Glutamatergic neuron (in vitro differentiated cells): ENCODE measurements around the gene MACROD2. TPM values are rescaled to one million over a fixed set of nuclear protein-coding genes. Genes with fewer than 3 reads are reported as not detected.

ENCODE experiments used
- DNase-seq: peaks from one replicate; pipeline ENCODE4 v3.0.0; 2022
- H3K27ac Mint-ChIP-seq: one replicate; pipeline ENCODE4 v1.8.0; 2020; ENCODE audit warnings: mild to moderate bottlenecking, mixed read lengths, inconsistent platforms; ENCODE audit not compliant: unreplicated experiment
- H3K27me3 Mint-ChIP-seq: one replicate; pipeline ENCODE4 v1.8.0; 2020; ENCODE audit warnings: mild to moderate bottlenecking, moderate library complexity, mixed read lengths, inconsistent platforms; ENCODE audit not compliant: unreplicated experiment
- H3K36me3 Mint-ChIP-seq: one replicate; pipeline ENCODE4 v1.8.0; 2020; ENCODE audit warnings: mild to moderate bottlenecking, mixed read lengths, inconsistent platforms; ENCODE audit not compliant: unreplicated experiment
- H3K4me1 Mint-ChIP-seq: one replicate; pipeline ENCODE4 v1.8.0; 2020; ENCODE audit warnings: mild to moderate bottlenecking, low read depth, mixed read lengths, inconsistent platforms; ENCODE audit not compliant: unreplicated experiment
- H3K4me3 Mint-ChIP-seq: one replicate; pipeline ENCODE4 v1.8.0; 2020; ENCODE audit warnings: mild to moderate bottlenecking, mixed read lengths, inconsistent platforms; ENCODE audit not compliant: unreplicated experiment
- H3K9me3 Mint-ChIP-seq: one replicate; pipeline ENCODE4 v1.8.0; 2020; ENCODE audit warnings: mild to moderate bottlenecking, moderate library complexity, mixed read lengths, inconsistent platforms; ENCODE audit not compliant: unreplicated experiment
- CTCF ChIP-seq: fragments of 200-600 bp; sonication (generic); IDR thresholded peaks from one replicate; pipeline ENCODE4 v1.5.0; 2021; ENCODE audit not compliant: partially characterized antibody, unreplicated experiment
- total RNA-seq: library from RNA; stranded (reverse); fragmentation: NEBNext Ultra II Directional; extraction: Animal tissue kit (Norgen Biotek cat#: 25700); gene quantifications from one replicate; pipeline ENCODE4 v1.2.1, GENCODE V29; 2021; ENCODE audit not compliant: unreplicated experiment

MACROD2 gene
- total RNA-seq, 1 donor from 2014 or later = 8.7 TPM

GRCh38 chr20:14064921-14065320 lies 69.6 kb downstream of the MACROD2 start:
- Mint-ChIP-seq H3K4me3 (no peak overlapping the region), H3K27ac (no peak overlapping the region), H3K9me3 (no peaks in the 10 kb centered on the region), H3K36me3 (no peaks in the 10 kb centered on the region), H3K27me3 (no peaks in the 10 kb centered on the region), H3K4me1 (no peaks in the 10 kb centered on the region)
- no peak for DNase-seq
- TF ChIP-seq CTCF = no peak

DNA sequence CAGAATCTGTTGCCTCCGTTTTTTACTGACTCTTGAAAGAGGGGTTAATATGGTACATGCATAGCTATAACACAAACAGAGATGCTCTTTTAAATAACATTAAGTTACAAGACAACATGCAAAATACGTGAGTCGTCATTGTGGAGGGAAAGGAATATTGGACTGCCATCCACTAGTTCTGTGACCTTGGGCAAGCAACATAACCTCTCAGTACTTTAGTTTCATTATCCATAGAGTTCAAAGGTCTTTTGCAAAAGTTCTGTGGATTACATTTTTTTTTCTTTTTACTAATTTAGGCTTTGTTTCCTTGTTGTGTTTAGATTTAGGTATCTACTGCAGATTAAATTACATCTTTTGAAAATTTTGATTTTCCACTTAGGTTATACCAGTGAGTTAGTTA lies 70.5 kb downstream of the MACROD2 start:
- no peak for DNase-seq
- Mint-ChIP-seq H3K27me3 (no peaks in the 10 kb centered on the region), H3K27ac (no peak overlapping the region), H3K36me3 (no peaks in the 10 kb centered on the region), H3K9me3 (no peaks in the 10 kb centered on the region), H3K4me1 (no peaks in the 10 kb centered on the region), H3K4me3 (no peak overlapping the region)
- TF ChIP-seq CTCF = no peak

GRCh38 chr20:14067603-14068002 lies 72.3 kb downstream of the MACROD2 start:
- Mint-ChIP-seq H3K4me3 (no peak overlapping the region), H3K27me3 (no peaks in the 10 kb centered on the region), H3K27ac (no peak overlapping the region), H3K36me3 (no peaks in the 10 kb centered on the region), H3K9me3 (no peaks in the 10 kb centered on the region), H3K4me1 (no peaks in the 10 kb centered on the region)
- no peak for DNase-seq
- no peak for TF ChIP-seq CTCF

DNA sequence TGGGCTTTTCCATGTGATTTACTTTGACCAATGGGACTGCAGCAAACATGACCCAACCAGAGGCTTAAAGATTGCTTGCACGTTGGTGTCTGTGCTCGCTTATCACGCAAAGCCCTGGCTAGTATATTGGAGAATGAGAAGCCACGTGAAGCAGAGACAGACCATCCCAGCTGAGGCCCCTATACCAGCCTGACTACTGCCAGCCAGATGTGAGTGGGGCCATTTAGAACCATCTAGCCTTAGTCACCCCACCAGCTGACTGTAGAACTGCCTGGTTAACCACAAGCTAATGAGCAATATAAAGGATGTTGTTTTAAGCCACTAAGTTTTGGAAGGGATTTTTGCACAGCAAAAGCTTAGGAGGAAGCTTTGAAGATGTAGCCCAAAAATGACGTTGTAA lies 74.5 kb downstream of the MACROD2 start:
- no peak for TF ChIP-seq CTCF
- H3K4me1 Mint-ChIP-seq = no peaks in the 10 kb centered on the region

GRCh38 chr20:14093652-14094051 lies 98.3 kb downstream of the MACROD2 start:
- H3K4me1 Mint-ChIP-seq = no peaks in the 10 kb centered on the region
- no peaks in the 10 kb centered on the region for H3K9me3 Mint-ChIP-seq
- H3K27me3 Mint-ChIP-seq = no peaks in the 10 kb centered on the region
- no peak overlapping the region for H3K4me3 Mint-ChIP-seq
- TF ChIP-seq CTCF = no peak
- no peaks in the 10 kb centered on the region for H3K36me3 Mint-ChIP-seq
- DNase-seq = no peak
- no peak overlapping the region for H3K27ac Mint-ChIP-seq

More for the DNA sequence above, 74.5 kb downstream of the MACROD2 start:
- no peak overlapping the region for H3K4me3 Mint-ChIP-seq
- no peaks in the 10 kb centered on the region for H3K9me3 Mint-ChIP-seq
- H3K27ac Mint-ChIP-seq = no peak overlapping the region
- H3K27me3 Mint-ChIP-seq = no peaks in the 10 kb centered on the region
- DNase-seq = no peak
- no peaks in the 10 kb centered on the region for H3K36me3 Mint-ChIP-seq
